Measurements from ENCODE around the gene POR. TPM values are rescaled to one million over a fixed set of nuclear protein-coding genes. Genes with fewer than 3 reads are reported as not detected.

Gene POR
- total and polyA plus RNA-seq, 2 of the 8 experiments (the other 6 are each of a cell fraction or from before 2014, with no cell fraction given) = 98.7 to 144 TPM

DNA sequence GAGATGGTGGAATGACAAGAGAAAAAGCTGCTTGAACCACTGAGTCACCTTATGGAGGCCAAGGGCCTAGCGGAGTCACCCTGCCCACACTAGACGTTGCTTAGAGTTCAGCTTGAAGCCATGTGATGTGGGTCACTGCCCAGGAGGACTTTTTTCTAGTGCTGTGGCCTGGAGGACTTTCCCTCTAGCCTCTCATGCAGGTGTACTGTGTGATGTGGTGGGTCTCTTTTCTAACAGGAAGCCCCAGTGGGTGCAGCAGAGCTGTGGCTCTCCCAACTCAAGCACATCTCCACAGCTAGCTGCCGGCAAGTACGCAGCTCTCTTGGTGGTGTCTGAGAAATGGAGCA lies 13.6 kb downstream of the POR start (continued):
- TF ChIP-seq, protein P1, sequence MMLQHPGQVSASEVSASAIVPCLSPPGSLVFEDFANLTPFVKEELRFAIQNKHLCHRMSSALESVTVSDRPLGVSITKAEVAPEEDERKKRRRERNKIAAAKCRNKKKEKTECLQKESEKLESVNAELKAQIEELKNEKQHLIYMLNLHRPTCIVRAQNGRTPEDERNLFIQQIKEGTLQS (IDR thresholded peaks at IDR 0.05; ENCODE audit: insufficient read depth, low read depth, low read length) = no peak
- no peak for TF ChIP-seq PHF8 (conservative IDR thresholded peaks at IDR 0.05; ENCODE audit: low read depth, low read length)
- no peak for TF ChIP-seq EGR1 (IDR thresholded peaks at IDR 0.05; ENCODE audit: borderline replicate concordance, low read depth, low read length)
- no peak for TF ChIP-seq SP1 (IDR thresholded peaks at IDR 0.05; ENCODE audit: low read depth, low read length)
- TF ChIP-seq NRF1 (IDR thresholded peaks at IDR 0.05; ENCODE audit: low read depth, low read length) = no peak
- no peak for TF ChIP-seq MAFK (IDR thresholded peaks at IDR 0.05; ENCODE audit: low read depth, low read length)
- no peak for TF ChIP-seq RXRA (IDR thresholded peaks at IDR 0.05; ENCODE audit: insufficient read depth, low read depth, low read length)
